ENCODE data around the gene OR2AG1. TPM values are rescaled to one million over a fixed set of nuclear protein-coding genes. Genes with fewer than 3 reads are reported as not detected.
A peak's percentile ranks its signal among the peaks of the same experiment; 100 is the strongest.
"Not testable (repeated sequence)": the region's sequence is repeated elsewhere in the genome, so short reads cannot be mapped to it uniquely, and the experiment has no call there.

OR2AG1 gene
- total RNA-seq, 1 donor from 2014 or later, result not detected

DNA sequence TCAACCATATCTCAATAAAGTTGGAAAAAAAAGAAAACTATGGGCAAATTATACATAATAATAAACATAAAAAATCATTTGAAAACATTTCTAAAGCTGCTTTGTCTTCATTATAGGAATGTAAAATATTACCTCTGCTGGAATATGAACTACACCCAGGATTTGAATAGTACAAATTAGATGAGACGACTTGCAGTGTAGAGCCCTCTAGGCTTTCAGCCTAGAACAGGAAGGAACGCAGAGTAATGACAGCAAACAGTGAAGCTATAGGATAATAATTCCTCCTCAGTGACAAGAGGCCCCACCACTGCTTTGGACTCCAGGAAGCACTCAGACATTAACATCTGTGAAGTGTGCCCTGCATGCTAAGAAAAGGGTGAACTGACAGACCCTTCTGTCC, 7.7 kb downstream of the OR2AG1 start:
- no peaks in the 10 kb centered on the region for H3K4me1 ChIP-seq

DNA sequence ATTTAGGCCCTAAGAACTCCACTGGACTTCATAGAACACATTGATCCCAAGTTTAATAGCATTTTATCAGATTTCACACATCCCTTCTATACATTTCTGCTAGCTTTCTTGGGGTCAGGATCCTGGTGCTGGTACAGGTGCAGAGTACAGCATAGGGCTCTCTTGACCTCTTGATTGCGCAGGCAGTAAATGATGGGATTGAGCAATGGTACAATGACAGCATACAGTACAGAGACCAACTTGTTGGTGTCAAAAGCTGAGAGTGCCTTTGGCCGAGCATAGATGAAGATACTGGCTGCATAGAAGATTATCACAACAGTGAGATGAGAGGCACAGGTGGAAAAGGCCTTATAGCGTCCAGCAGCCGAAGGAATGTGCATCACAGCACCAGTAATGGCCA, 11.8 kb downstream of the OR2AG1 start:
- TF ChIP-seq POLR2AphosphoS5 (IDR thresholded peaks at IDR 0.05; ENCODE audit: insufficient read depth in 1 of 2, low read depth in 1 of 2) (no peak), POLR2A (IDR thresholded peaks at IDR 0.05) (no peak)
- TF ChIP-seq, protein P1, sequence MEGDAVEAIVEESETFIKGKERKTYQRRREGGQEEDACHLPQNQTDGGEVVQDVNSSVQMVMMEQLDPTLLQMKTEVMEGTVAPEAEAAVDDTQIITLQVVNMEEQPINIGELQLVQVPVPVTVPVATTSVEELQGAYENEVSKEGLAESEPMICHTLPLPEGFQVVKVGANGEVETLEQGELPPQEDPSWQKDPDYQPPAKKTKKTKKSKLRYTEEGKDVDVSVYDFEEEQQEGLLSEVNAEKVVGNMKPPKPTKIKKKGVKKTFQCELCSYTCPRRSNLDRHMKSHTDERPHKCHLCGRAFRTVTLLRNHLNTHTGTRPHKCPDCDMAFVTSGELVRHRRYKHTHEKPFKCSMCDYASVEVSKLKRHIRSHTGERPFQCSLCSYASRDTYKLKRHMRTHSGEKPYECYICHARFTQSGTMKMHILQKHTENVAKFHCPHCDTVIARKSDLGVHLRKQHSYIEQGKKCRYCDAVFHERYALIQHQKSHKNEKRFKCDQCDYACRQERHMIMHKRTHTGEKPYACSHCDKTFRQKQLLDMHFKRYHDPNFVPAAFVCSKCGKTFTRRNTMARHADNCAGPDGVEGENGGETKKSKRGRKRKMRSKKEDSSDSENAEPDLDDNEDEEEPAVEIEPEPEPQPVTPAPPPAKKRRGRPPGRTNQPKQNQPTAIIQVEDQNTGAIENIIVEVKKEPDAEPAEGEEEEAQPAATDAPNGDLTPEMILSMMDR (IDR thresholded peaks at IDR 0.05), result no peak

More for the DNA sequence above, 7.7 kb downstream of the OR2AG1 start:
- Histone ChIP-seq H3K4me3 (no peak overlapping the region), H3K9me3 (no peaks in the 10 kb centered on the region), H3K27ac (no peak overlapping the region), H3K36me3 (no peaks in the 10 kb centered on the region), H3K27me3 (no peaks in the 10 kb centered on the region)
- intact Hi-C loops (cut with DNase I), result no loop called here
- TF ChIP-seq POLR2A (IDR thresholded peaks at IDR 0.05) (no peak), POLR2AphosphoS5 (IDR thresholded peaks at IDR 0.05; ENCODE audit: insufficient read depth in 1 of 2, low read depth in 1 of 2) (no peak)
- TF ChIP-seq, protein P1 (IDR thresholded peaks at IDR 0.05), result no peak
- no peak for DNase-seq (ENCODE audit: extremely low spot score in 2 of 2)

DNA sequence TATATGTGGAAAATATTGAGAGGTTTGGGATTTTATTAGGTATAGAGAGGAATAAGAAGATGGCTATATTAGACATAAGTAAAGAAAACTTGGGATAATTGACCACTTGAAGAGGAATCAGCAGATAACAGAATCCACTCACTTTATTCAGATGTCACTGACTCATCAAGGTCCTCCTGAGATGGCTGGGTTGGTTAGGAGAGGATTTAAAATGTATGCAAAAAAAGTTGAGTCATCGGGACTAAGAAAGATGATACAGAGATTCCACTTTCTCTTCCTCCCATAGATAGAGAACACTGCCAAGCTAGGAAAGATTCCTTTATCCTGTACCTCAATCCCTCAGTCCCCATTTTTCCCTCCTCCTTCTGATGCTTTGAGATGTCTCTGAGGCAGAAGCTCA, 16.6 kb downstream of the OR2AG1 start, which contains the start of gene OR6A2:
Gene OR6A2, minus strand, starts transcription at position 288 of the 400 bp plus-strand sequence. CDS start 3,981 bp downstream, outside the sequence.
- H3K27me3 ChIP-seq, result no peaks in the 10 kb centered on the region
- intact Hi-C loops (cut with DNase I), result no loop called here
- no peaks in the 10 kb centered on the region for H3K4me1 ChIP-seq
- TF ChIP-seq POLR2A (IDR thresholded peaks at IDR 0.05), result no peak
- no peak for TF ChIP-seq POLR2AphosphoS5 (IDR thresholded peaks at IDR 0.05; ENCODE audit: insufficient read depth in 1 of 2, low read depth in 1 of 2)
- TF ChIP-seq, protein P1 (IDR thresholded peaks at IDR 0.05), result no peak
- H3K27ac ChIP-seq, result no peak within 1 kb of the TSS
- no peaks in the 10 kb centered on the region for H3K9me3 ChIP-seq
- H3K4me3 ChIP-seq, result no peak within 1 kb of the TSS
- DNase-seq (ENCODE audit: extremely low spot score in 2 of 2), result no peak
- H3K36me3 ChIP-seq, result no peaks in the 10 kb centered on the region

More for the DNA sequence above, 11.8 kb downstream of the OR2AG1 start:
- no peaks in the 10 kb centered on the region for H3K27me3 ChIP-seq
- intact Hi-C loops (cut with DNase I), result no loop called here
- H3K9me3 ChIP-seq, result no peaks in the 10 kb centered on the region
- H3K4me3 ChIP-seq, result no peak overlapping the region
- no peak overlapping the region for H3K27ac ChIP-seq
- H3K4me1 ChIP-seq, result no peaks in the 10 kb centered on the region
- DNase-seq (ENCODE audit: extremely low spot score in 2 of 2), result no peak
- no peaks in the 10 kb centered on the region for H3K36me3 ChIP-seq

DNA sequence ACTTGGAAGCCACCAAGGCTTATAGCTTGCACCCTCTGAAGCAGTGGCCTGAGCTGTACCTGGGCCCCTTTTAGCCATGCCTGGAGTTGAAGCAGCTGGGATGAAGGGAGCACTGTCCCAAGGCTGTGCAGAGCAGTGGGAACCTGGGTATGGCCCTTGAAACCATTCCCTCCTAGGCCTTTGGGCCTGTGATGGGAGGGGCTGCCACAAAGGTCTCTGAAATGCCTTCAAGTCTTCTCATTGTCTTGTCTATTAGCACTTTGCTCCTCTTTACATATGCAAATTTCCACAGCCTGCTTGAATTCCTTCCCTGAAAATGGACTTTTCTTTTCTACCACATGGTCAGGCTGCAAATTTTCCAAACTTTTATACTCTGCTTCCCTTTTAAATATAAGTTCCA, 18.3 kb downstream of the OR2AG1 start:
- DNase-seq (ENCODE audit: extremely low spot score in 2 of 2); intact Hi-C loops (cut with DNase I); H3K27me3 ChIP-seq; H3K36me3 ChIP-seq; H3K4me1 ChIP-seq; H3K4me3 ChIP-seq; H3K27ac ChIP-seq; H3K9me3 ChIP-seq: not testable (repeated sequence)

DNA sequence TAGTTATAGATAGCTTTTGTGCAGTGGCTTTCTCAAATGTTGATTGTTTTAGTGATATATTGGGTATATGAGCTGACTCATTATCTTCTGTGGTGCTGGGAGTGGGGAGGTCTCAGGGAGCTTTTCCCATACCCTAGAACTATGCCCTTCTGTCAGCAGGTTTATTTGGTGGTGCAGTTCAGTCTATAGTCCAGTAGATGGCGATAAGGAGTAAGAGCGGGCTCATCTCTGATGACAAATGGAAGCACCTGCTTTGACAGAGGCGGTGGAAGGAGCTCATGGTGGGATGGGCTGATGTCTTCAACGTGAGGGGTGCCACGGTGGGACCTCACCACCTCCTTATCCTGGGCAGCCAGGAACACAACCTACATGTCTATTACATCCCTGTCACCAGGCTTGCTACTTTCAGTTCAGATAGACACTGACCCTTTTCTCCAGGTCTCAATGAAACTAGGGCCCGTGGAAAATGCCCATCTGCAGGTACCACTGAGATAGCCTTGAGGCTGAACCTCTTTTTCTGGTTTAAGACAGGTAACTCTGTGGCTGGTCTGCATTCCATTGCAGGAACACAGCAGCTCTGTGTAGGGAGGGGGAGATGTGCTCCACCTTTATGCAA, 29.7 kb downstream of the OR2AG1 start:
- H3K4me3 ChIP-seq, result no peak overlapping the region
- H3K36me3 ChIP-seq, result no peaks in the 10 kb centered on the region
- H3K9me3 ChIP-seq, result no peaks in the 10 kb centered on the region
- no peaks in the 10 kb centered on the region for H3K4me1 ChIP-seq
- TF ChIP-seq POLR2A (IDR thresholded peaks at IDR 0.05) (no peak), POLR2AphosphoS5 (IDR thresholded peaks at IDR 0.05; ENCODE audit: insufficient read depth in 1 of 2, low read depth in 1 of 2) (no peak)
- TF ChIP-seq, protein P1 (IDR thresholded peaks at IDR 0.05), result peak; percentile 25 to 57 (median 44)
- no peak for DNase-seq (ENCODE audit: extremely low spot score in 2 of 2)
- intact Hi-C loops (cut with DNase I), result no loop called here
- no peaks in the 10 kb centered on the region for H3K27me3 ChIP-seq
- no peak overlapping the region for H3K27ac ChIP-seq

All from vagina (tissue), 2 donors.